HG02981 (cell line): ENCODE data around the gene TCAP.
"Not testable (repeated sequence)": the region's sequence is repeated elsewhere in the genome, so short reads cannot be mapped to it uniquely, and the experiment has no call there.

Source experiments
- ATAC-seq: cut with Tn5 transposase; IDR thresholded peaks from one replicate; pipeline ENCODE4 v1.9.1; 2021; ENCODE audit warnings: mild to moderate bottlenecking, moderate library complexity; ENCODE audit not compliant: unreplicated experiment

Gene TCAP

GRCh38 chr17:39677542-39678339 is 12.6 kb downstream of the TCAP start:
- ATAC-seq: no peak

- no peak for ATAC-seq
Measured at GRCh38 chr17:39678340-39679116, 13.4 kb downstream of the TCAP start.

- no peak for ATAC-seq
Measured at GRCh38 chr17:39679521-39680192, 14.5 kb downstream of the TCAP start.

- no peak for ATAC-seq
Measured at GRCh38 chr17:39683295-39683939, 18.3 kb downstream of the TCAP start.

GRCh38 chr17:39684369-39685192 is 19.4 kb downstream of the TCAP start:
- ATAC-seq: no peak

GRCh38 chr17:39687101-39687545 is 22.0 kb downstream of the TCAP start:
- ATAC-seq: no peak

GRCh38 chr17:39687546-39688474 is 22.7 kb downstream of the TCAP start, which contains the start of gene PGAP3:
Gene PGAP3 (minus strand): TSS chr17:39688057. CDS start chr17:39688014, 43 bp downstream.
- ATAC-seq: peak; percentile 87

GRCh38 chr17:39688475-39688835 is 23.3 kb downstream of the TCAP start:
- no peak for ATAC-seq

- no peak for ATAC-seq
Measured at GRCh38 chr17:39688945-39689344, 23.8 kb downstream of the TCAP start.

GRCh38 chr17:39694593-39694992 is 29.4 kb downstream of the TCAP start:
- no peak for ATAC-seq

- ATAC-seq: no peak
Measured at GRCh38 chr17:39695089-39695474, 29.9 kb downstream of the TCAP start.

GRCh38 chr17:39696731-39697130 is 31.6 kb downstream of the TCAP start:
- no peak for ATAC-seq

GRCh38 chr17:39697961-39698360 is 32.8 kb downstream of the TCAP start:
- ATAC-seq: no peak

GRCh38 chr17:39699157-39699817 is 34.1 kb downstream of the TCAP start:
- not testable (repeated sequence) for ATAC-seq

GRCh38 chr17:39699818-39700147 is 34.6 kb downstream of the TCAP start, which contains the start of gene ERBB2:
Gene ERBB2 (plus strand): TSS chr17:39700064. CDS start chr17:39700239, 175 bp downstream.
- ATAC-seq: no peak

- ATAC-seq: no peak
Measured at GRCh38 chr17:39700148-39700987, 35.2 kb downstream of the TCAP start.

GRCh38 chr17:39701012-39701783 is 36.0 kb downstream of the TCAP start:
- ATAC-seq: no peak
